ENCODE data around the gene MACROH2A2.
"Not testable (repeated sequence)": the region's sequence is repeated elsewhere in the genome, so short reads cannot be mapped to it uniquely, and the experiment has no call there.

Gene MACROH2A2

DNA sequence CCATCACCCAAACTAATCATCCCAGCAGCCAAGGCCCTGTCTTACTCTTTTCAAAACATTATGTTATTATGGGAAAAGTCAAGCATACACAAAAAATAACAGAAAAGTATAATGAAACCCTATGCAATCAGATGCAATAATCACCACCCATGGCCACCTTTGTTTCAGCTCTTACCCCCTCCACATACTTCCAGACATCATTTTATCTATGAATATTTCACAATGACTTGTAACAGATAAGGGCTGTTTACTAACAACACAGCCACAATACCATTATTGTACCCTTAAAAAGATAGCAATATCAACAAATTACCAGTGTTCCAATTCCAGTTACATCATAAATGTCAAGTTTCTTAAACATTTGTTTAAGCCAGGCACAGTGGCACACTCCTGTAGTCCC is 44.8 kb downstream of the MACROH2A2 start:
- in situ Hi-C loops (cut with MboI; ENCODE audit: low sequenced_read_pairs) = no loop called here

DNA sequence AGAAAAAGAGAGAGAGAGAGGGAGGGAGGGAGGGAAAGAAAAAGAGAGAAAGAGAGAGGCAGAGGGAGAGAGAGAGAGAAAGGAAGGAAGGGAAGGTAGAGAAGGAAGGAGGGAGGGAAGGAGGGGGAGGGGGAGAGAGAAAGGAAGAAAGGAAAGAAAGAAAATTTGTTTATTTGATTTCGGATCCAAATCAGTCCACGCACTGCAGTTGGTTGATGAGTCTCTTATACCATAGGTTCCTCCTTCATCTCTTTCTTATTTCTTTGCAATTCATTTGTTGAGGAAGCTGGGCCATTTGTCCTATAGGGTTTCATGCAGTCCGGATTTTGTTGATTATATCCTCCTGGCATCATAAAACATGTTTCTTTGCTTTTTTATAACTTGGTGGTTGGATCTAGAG is 45.6 kb downstream of the MACROH2A2 start:
- in situ Hi-C loops (cut with MboI; ENCODE audit: low sequenced_read_pairs) = no loop called here

DNA sequence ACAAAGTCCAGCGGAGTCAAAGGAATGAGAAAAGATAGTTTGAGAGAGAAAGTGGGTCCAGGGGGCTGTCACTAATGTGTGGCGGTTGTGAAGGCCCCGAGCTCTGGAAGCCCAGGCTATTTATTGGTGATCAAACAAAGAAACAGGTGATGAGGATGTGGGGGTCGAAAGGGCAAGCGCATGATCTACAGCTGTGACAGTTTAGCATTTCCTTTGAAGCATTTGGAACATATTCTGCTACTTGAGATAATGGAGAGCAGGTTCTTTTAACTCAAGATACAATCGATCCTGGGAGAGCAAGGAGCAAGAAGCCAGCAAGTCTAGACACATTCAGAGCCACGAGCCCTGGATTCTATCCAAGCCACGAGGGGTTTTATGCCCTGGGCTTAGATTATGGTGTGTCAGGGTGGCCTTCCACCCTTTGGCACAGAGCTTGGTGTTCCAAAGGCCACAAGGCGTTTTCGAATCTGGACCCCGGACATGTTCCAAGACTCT is 48.5 kb downstream of the MACROH2A2 start:
- in situ Hi-C loops (cut with MboI; ENCODE audit: low sequenced_read_pairs) = not testable (repeated sequence)

DNA sequence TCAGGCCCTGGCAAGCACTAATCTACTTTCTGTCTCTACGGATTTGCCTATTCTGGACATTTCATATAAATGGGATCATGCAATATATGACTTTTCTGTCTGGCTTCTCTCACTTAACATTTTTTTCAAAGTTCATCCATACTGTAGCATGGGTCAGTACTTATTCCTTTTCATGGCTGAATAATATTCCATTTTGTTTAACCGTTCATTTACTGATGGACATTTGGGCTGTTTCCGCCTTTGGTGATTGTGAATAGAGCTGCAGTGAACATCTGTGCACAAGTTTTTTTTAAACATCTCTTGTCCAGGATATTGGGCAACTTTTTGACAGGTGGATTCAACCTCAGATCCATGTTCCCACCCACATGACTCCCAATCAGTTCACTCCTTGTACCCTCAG is 49.0 kb downstream of the MACROH2A2 start:
- in situ Hi-C loops (cut with MboI; ENCODE audit: low sequenced_read_pairs) = no loop called here

DNA sequence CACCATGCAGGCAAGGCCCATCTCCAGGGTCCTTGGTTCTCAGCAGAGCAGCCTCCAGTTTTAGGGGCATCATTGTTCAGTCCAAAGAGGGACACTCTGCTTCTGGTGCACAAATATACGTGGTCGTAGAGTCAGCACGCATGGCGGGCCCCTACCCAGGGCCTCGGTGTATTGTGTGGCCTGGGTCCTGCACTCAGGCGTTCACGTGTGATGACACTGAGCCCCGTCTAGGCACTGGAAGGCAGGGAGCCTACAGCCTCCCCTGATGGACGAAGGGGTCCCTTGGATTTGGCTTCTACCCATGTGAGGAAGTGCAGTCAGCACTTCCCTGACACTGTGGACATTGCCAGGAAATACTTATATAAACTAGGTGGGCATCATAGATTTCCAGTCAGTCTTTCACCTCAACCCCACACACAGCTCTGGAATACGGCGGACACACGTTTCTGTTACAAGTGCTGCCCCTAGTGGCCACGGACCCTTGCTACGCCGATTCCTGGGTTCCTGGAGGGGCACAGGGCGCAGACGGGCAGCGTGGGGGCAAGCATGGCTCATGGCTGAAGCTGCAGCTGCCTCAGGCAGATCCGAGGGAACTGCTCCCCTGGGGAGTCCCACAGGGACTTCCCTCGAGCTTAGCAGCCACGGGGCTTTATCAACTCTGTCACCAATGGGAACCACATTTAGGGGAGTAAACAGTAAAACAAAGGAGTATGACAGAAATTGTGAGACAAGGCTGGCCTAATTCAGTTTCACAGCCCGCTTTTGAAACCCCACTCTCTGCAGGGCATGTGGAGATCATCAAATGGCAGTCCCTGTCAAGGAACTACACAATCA is 54.5 kb downstream of the MACROH2A2 start:
- in situ Hi-C loops (cut with MboI; ENCODE audit: low sequenced_read_pairs) = no loop called here

DNA sequence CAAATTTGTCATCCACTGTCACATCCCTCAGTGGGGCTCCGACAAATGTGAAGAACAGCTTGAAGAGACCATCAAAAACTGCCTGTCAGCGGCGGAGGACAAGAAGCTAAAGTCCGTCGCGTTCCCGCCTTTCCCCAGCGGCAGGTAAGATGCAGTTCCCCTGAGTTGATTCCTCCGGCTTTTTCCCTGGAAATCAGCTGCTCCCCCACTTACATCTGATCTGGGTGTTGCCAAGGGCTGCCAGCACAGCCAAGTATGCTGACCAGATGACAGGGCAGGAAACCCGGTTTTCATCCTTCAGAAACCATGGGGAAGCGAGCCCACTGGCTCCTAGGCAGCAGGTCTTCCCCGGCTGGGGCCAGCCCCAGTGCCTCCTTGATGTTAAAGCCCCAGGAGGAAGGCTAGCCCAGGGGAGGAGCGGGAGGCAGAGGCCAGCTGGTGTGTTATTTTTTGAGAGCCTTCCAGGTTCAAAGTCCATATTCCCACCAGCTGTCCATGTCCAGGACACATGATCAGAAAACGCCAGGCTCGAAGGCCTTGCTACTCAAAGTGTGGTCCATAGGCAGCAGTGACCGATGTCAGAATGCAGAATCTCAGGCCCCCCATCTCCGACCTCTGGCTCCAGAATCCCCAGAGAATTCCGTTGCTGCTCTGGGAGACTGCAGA is 56.6 kb downstream of the MACROH2A2 start:
- in situ Hi-C loops (cut with MboI; ENCODE audit: low sequenced_read_pairs) = no loop called here

DNA sequence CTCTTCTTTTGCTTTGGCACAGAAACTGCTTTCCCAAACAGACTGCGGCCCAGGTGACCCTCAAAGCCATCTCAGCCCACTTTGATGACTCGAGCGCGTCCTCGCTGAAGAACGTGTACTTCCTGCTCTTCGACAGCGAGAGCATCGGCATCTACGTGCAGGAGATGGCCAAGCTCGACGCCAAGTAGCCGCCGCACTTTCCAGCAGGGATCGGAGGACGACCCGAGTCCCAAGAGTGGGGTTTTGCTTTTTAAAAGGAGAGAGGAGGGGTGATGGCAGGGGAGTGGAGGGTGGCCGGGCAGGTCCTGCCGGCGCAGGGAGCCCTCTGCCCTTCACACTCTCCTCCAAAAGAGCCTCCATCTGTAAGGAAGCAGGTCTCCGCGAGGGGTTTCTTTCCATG is 58.9 kb downstream of the MACROH2A2 start:
- in situ Hi-C loops (cut with MboI; ENCODE audit: low sequenced_read_pairs) = no loop called here

DNA sequence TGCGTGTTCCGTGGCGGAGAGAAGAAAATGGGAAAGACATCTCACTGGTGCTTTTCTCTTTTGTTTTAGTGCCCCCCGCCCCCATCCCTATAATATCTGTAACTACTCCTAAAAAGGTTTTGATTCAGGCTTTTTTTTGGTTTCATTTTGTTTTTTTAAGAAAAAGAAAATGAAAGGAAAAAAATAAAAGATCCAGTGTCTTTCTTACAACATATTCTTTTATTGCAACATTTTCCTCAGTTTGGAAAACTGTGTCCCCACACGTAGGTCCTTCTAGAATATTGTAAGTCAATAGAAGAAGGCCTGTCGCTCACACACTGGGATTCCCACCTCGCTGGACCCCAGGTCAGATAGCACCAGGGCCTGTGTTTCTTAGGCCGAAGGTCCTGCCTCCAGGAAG is 59.4 kb downstream of the MACROH2A2 start:
- in situ Hi-C loops (cut with MboI; ENCODE audit: low sequenced_read_pairs) = no loop called here

DNA sequence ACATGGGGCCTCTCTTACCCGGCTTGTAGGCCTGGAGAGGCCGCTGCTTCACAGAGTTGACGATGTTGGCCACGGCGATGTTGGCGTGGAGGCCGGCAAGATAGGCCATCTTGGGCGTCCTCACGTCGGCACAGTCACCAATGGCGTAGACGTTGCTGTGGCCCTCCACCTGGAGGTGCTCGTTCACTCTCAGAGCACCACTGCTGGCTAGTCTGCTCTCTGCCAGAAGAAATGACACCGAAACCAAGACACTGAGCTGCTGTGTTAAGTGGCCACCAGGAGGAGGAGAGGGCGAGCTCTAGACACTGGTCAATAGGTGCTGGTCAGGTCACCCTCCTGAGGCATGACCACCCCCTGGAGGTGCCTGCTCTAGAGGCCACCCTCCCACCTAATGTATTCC is 62.3 kb downstream of the MACROH2A2 start:
- in situ Hi-C loops (cut with MboI; ENCODE audit: low sequenced_read_pairs) = no loop called here

DNA sequence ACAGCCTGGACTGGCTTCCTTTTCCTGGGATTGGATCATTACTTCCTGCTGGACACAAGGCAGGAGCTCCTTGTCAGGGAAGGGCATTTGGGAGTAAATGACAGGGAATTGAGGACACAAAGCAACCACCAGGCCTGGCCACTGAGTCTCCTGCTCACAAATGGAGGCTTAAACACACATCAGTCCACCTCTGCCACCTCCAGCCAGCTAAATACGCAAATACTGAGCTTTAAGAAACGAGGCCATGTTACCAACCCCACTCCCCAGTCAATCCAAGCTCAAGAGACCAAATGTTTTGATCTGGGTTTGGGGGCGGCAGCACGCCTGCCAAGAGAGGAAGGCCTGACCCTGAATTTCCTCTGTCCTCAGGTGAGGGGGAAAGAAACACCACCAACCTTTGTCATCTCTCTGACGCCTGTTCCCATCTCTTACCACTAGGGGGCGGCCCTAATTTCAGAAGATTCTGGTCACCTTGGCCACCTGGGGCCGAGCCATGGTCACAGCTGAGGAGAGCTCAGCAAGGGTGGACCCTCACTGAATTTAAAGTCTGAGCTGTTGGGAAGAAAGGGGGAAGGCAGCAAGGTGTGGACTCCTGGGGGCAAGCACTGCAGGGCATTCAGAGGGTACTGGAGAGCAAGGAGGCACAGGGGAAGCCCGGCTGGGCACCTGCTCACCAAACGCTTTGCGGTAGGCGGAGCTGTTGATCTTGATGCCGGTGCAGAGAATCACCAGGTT is 63.5 kb downstream of the MACROH2A2 start:
- in situ Hi-C loops (cut with MboI; ENCODE audit: low sequenced_read_pairs) = no loop called here

DNA sequence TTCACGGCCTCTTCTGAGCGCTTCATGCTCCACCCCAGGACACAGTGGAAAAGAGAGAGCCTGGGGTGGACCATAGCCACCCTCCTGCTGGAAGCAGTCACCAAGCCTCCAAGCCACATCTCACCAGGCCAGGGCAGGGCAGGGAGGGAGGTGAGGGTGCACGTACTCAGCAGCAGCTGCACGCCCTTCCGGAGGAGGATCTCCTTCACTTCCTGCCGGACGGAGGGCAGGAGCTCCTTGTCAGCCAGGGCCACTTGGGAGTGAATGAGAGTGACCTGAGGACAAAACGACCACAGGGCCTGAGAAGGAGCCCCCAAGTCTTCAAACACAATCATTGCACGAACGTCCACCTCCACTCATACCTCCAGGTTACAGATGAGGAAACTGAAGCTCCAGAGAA is 65.0 kb downstream of the MACROH2A2 start:
- in situ Hi-C loops (cut with MboI; ENCODE audit: low sequenced_read_pairs) = no loop called here

DNA sequence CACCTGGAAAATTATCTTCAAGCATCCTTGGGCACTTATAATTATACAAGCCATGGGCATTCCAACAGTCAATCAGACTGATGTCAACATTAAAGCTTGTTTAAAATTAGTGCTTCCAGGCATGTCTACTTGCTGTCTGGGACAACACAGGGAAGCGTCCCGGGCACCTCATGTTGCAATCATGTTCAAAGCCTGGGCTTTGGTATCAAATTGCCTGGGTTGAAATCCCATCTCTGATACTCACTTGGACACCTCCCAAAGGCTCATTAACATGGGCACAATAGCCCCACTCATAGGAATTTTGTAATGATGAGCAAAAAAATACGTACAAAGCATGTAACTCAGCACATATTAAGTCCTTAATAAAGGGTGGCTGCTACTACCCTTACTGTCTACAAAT is 65.5 kb downstream of the MACROH2A2 start:
- in situ Hi-C loops (cut with MboI; ENCODE audit: low sequenced_read_pairs) = no loop called here

DNA sequence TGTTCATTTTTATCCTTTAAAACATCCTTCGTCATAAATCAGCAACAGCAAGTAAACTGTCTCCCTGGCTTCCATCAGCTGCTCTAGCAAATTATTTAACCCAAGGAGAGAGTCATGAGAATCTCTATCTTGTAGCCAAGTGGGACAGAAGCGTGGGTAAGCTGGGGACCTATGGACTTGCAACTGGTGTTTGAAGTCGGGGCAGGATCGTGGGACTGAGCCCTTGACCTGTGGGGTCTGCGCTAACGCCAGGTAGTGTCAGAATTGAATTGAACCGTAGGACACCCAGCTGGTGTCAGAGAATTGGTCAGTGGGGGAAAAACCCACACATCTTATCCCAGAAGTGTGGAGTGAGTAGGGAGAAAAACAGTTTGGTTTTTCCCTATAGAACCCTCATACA is 66.6 kb downstream of the MACROH2A2 start:
- in situ Hi-C loops (cut with MboI; ENCODE audit: low sequenced_read_pairs) = no loop called here

DNA sequence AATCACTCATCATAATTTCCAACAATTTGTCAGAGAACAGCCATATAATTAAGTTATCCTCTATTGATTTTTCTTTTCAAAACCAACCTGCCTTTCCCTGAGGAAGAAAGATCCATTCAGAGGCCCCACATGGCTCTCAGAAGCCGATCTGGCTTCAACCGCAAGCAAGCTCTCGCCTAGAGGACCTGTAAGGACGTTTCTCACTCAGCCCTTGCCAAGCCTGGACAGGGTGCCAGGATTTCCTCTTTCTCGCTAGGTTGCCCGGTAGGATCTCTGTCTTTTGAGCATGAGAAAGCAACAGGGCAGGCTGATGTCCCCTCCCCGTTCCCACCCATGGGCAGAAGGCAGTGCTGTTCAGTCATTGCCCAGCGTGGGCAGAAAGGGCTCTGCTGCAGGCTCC is 67.0 kb downstream of the MACROH2A2 start:
- in situ Hi-C loops (cut with MboI; ENCODE audit: low sequenced_read_pairs) = no loop called here

DNA sequence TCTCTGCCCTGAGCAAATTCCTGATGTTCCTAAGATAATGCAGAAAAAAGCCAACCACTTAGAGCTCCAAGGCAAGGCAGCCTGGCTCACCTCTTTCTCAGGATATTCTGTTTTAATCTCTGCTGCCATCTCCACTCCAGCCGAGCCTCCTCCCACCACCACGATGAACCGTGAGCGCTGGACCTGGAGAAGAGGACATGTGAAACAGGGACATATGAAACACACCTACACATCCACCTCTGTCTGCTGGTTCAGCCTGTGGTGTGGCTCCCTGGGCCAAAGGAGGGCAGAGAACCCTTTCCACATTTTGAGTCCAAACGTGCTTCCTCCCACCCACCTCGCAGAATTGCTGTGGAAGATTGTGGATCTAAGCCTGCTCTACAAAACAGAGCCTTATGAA is 67.8 kb downstream of the MACROH2A2 start:
- in situ Hi-C loops (cut with MboI; ENCODE audit: low sequenced_read_pairs) = no loop called here

DNA sequence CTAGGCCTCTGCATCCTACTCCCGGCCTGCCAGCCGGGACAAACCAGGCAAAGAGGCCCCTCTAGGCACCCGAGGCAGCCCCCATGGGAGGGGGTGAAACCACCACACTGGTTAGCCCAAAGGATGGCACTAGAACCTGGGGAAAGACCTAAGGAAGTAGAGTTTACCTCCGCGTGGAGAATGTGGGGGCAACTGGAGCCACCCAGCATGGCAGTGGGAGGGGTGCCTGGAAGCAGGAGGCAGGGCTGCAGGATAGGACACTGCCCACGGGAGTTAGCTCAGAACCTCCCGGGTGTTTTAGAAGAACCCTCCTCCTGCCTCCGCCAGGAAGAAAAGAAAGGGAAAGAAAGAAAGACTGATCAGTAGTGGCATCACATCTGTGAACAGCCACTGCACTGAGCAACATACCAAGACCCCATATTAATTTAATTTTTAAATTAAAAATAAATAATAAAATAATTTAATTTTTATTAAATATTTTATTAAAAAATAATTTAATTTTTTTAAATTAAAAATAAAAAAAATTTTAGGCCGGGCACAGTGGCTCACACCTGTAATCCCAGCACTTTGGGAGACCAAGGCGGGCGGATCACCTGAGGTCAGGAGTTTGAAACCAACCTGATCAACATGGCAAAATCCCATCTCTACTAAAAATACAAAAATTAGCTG is 68.8 kb downstream of the MACROH2A2 start:
- in situ Hi-C loops (cut with MboI; ENCODE audit: low sequenced_read_pairs) = no loop called here

DNA sequence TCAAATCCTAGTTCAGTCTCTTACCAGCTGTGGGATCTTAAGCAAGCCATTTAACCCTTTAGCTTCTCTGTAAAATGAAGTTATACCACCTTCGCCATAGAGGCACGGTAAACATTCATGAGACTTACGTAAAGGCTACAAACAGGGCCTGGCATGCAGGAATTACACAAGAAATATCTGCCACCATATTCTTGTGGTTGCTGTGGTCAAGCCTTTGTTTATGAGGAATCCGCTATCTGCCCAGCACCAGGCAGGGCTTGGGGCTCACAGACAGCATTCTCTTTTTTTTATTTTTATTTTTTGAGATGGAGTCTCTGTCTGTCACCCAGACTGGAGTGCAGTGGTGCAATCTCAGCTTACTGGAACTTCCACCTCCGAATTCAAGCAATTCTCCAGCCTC is 70.1 kb downstream of the MACROH2A2 start:
- in situ Hi-C loops (cut with MboI; ENCODE audit: low sequenced_read_pairs) = no loop called here

DNA sequence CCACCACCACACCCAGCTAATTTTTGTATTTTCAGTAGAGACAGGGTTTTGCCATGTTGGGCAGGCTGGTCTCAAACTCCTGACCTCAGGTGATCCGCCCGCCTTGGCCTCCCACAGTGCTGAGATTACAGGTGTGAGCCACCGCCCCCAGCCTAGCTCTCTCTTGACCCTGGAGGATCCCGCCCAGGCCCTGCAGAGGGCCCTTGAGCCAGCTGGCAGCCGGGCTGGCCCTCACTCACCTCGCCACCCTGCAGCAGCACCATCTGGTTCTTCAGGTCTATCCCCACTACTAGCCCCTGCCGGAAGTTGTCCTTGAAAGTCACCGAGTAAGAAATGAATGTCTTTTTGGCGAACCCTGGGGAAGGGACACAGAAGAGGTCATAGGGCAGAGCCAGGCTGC is 70.5 kb downstream of the MACROH2A2 start:
- in situ Hi-C loops (cut with MboI; ENCODE audit: low sequenced_read_pairs) = not testable (repeated sequence)

DNA sequence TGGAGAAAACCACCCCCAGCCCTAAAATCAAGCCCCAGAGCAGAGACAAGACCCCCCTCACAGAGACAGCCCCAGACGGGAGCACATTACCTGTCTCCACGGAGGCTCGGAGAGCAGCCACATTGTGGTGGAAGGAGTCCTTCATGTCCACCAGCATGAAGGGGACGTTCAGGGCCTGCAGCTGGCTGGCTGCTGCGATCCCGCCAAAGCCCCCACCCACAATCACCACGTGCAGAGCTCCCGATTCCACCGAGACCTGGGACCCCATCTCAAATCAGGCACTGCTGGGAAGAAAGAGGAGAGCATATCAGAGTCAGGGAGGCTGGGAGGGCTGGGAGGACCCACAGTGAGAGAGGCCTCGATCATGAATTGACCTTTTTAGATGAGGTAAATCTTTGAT is 71.2 kb downstream of the MACROH2A2 start:
- in situ Hi-C loops (cut with MboI; ENCODE audit: low sequenced_read_pairs) = no loop called here

DNA sequence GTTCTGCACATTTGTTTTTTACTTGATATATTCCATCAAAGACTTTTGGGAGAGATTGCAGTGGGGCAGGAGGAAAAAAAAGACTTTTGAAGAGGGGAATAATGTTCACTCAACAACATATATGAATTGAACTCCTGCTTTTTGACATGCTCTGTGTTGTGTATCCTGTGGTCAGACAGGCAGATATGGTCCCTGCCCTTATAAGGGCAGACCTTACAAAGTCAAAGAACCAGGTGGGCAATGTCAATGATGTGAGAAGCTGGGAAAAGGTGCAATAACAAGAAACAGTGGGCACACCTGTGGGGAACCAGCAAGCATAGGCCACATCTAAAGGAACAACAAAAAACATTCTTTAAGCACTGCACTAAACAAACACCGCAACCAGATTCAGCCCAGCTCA is 71.8 kb downstream of the MACROH2A2 start:
- in situ Hi-C loops (cut with MboI; ENCODE audit: low sequenced_read_pairs) = no loop called here

DNA sequence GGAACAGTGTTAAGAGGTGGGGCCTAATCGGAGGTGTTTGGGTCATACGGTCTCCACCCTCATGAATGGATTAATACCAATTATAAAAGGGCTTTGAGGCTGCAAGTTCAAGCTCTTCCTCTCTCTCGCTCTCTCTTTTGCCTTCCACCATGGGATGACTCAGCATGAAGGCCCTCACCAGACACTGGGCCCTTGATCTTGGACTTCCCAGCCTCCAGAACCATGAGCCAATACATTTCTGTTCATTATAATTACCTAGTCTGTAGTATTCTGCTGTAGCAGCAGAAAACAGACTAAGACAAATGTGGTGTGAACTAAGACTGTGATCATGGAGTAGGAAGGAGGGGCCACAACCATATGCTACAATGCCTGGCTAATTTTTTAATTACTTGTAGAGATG is 72.3 kb downstream of the MACROH2A2 start:
- in situ Hi-C loops (cut with MboI; ENCODE audit: low sequenced_read_pairs) = no loop called here

Measured in hTERT RPE-1 (cell line).